ENCODE measurements around the gene ACTR6. TPM values are rescaled to one million over a fixed set of nuclear protein-coding genes. Genes with fewer than 3 reads are reported as not detected.

Gene ACTR6
- total RNA-seq, 3 donors from 2014 or later, result 11.2 to 33.5 (median 21.0) TPM

DNA sequence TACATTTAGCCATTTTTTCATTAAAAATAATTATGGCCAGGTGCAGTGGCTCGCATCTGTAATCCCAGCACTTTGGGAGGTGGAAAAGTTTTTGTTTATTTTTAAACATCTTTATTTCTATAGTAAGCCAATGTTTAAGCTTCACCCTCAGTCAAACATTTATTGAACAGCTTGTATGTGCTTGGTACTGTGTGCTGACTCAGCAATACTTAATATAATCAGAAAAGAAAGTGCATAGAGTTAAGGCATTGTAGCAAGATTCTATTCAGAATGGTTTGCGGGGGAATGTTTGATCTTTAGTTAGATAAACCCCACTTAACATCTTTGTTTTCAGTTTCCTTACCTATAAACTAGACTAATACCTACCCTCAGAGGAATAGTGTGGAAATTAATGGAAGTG, 11.1 kb downstream of the ACTR6 start:
- Histone ChIP-seq H3K27me3 (no peaks in the 10 kb centered on the region), H3K4me1 (no peaks in the 10 kb centered on the region), H3K27ac (no peak overlapping the region), H3K36me3 (no peaks in the 10 kb centered on the region), H3K4me3 (no peak overlapping the region), H3K9me3 (no peaks in the 10 kb centered on the region)
- intact Hi-C loops (cut with DNase I; ENCODE audit: low total_unique reads), result no loop called here
- TF ChIP-seq, protein P1, sequence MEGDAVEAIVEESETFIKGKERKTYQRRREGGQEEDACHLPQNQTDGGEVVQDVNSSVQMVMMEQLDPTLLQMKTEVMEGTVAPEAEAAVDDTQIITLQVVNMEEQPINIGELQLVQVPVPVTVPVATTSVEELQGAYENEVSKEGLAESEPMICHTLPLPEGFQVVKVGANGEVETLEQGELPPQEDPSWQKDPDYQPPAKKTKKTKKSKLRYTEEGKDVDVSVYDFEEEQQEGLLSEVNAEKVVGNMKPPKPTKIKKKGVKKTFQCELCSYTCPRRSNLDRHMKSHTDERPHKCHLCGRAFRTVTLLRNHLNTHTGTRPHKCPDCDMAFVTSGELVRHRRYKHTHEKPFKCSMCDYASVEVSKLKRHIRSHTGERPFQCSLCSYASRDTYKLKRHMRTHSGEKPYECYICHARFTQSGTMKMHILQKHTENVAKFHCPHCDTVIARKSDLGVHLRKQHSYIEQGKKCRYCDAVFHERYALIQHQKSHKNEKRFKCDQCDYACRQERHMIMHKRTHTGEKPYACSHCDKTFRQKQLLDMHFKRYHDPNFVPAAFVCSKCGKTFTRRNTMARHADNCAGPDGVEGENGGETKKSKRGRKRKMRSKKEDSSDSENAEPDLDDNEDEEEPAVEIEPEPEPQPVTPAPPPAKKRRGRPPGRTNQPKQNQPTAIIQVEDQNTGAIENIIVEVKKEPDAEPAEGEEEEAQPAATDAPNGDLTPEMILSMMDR (IDR thresholded peaks at IDR 0.05), result no peak
- TF ChIP-seq POLR2A (IDR thresholded peaks at IDR 0.05), result no peak
- TF ChIP-seq POLR2AphosphoS5 (IDR thresholded peaks at IDR 0.05), result no peak
- no peak for DNase-seq (ENCODE audit: low spot score in 2 of 2)

DNA sequence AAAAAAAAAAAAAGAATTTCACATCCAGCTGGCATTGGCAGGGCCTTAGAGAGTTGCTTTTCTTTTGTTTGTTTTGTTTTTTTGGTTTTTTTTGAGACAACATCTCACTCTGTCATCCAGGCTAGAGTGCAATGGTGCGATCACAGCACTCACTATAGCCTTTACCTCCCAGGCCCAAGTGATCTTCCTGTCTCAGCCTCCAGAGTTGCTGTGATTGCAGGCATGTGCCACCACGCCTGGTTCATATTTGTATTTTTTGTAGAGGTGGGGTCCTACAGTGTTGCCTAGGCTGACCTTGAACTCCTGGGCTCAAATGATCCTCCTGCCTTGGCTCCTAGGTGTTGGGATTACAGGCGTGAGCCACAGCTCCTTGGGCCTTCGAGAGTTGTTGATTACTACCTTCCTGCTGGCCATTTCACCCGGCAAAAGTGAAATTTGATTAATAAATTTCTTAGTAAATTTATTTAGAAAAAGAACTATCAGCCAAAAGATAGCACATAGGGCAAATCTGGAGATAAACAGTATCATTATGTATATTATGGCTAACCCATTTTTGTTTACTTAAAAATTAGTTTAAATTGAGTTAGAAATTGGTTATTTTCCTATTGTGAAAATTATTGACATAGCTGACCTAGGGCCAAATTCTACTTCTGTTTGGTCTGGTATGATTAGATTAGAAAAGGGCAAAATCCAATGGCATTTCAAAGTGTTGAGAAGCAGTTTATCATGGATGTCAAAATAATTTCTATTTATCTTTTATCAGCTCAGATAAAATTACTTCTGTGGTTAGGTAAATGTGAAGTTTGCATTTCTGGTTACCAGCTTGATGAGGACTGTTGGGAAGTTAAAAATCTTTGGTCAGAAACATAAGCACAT, 12.6 kb downstream of the ACTR6 start:
- Histone ChIP-seq H3K36me3 (no peaks in the 10 kb centered on the region), H3K27ac (no peak overlapping the region), H3K4me3 (no peak overlapping the region), H3K4me1 (no peaks in the 10 kb centered on the region), H3K27me3 (no peaks in the 10 kb centered on the region), H3K9me3 (no peaks in the 10 kb centered on the region)
- intact Hi-C loops (cut with DNase I; ENCODE audit: low total_unique reads), result no loop called here
- no peak for DNase-seq (ENCODE audit: low spot score in 2 of 2)
- TF ChIP-seq, protein P1 (IDR thresholded peaks at IDR 0.05), result no peak
- TF ChIP-seq POLR2A (IDR thresholded peaks at IDR 0.05) (no peak), POLR2AphosphoS5 (IDR thresholded peaks at IDR 0.05) (no peak)

DNA sequence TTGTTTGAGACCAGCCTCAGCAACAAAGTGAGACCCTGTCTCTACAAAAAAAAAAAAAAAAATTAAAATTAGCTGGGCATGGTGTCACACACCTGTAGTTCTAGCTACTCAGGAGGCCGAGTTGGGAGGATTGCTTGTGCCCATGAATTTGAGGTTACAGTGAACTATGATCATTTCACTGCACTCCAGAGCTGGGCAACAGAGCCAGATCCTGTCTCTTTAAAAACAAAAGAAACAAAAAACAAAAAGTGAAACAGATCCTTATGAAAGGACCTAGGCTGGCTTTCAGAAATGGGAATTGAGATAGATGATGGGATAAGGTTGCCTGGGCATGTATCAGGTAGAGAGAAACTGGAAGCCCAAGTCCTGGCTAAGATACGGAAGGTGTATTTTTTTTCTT, 13.9 kb downstream of the ACTR6 start:
- no peaks in the 10 kb centered on the region for H3K36me3 ChIP-seq
- TF ChIP-seq POLR2A (IDR thresholded peaks at IDR 0.05) (no peak), POLR2AphosphoS5 (IDR thresholded peaks at IDR 0.05) (no peak)
- TF ChIP-seq, protein P1 (IDR thresholded peaks at IDR 0.05), result no peak
- no peak for DNase-seq (ENCODE audit: low spot score in 2 of 2)
- H3K27ac ChIP-seq, result peak overlapping the region; percentile 53 to 64
- no peaks in the 10 kb centered on the region for H3K9me3 ChIP-seq
- H3K4me3 ChIP-seq, result no peak overlapping the region
- intact Hi-C loops (cut with DNase I; ENCODE audit: low total_unique reads), result no loop called here
- H3K4me1 ChIP-seq, result no peaks in the 10 kb centered on the region
- H3K27me3 ChIP-seq, result no peaks in the 10 kb centered on the region

DNA sequence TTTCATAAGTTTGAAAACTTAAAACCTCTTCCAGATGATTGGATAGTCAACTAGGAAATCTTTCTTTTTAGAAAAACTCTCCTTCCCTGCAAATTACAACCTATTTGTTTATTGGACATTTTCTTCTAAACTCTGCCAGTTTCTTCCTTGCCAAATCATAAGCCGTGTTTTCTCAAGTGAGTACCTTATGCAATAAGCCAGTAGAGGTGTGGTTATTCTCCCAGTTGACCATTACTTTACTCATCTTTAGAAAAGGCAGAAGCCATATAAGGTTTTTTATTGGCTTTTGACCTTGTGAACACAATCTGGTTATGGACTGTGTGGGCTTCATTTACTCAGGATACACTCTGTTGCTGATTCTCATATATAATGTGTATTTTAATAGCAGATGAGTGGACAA, 14.6 kb downstream of the ACTR6 start:
- Histone ChIP-seq H3K4me1 (no peaks in the 10 kb centered on the region), H3K4me3 (no peak overlapping the region), H3K27me3 (no peaks in the 10 kb centered on the region), H3K36me3 (no peaks in the 10 kb centered on the region), H3K9me3 (no peaks in the 10 kb centered on the region), H3K27ac (peak overlapping the region; percentile 53 to 64)
- DNase-seq (ENCODE audit: low spot score in 2 of 2), result no peak
- intact Hi-C loops (cut with DNase I; ENCODE audit: low total_unique reads), result no loop called here
- no peak for TF ChIP-seq POLR2A (IDR thresholded peaks at IDR 0.05)
- TF ChIP-seq, protein P1 (IDR thresholded peaks at IDR 0.05), result no peak
- no peak for TF ChIP-seq POLR2AphosphoS5 (IDR thresholded peaks at IDR 0.05)

DNA sequence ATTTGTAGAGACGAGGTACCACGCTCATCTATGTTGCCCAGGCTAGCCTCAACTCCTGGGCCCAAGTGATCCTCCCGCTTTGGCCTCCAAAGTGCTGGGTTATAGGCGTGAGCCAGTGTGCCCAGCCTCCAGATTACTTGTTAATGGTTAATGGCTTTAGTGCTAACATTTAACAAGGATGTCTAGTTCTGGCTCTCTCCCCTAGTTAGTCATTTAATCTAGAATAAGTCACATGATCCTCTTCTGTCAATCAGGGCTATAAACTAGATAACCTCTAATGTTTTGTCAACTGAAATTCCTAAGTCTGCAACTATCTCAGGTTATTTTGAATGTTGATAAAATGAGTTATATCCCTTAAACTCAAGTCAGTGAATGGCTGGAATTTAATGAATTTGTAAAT, 15.7 kb downstream of the ACTR6 start:
- DNase-seq (ENCODE audit: low spot score in 2 of 2), result no peak
- H3K27me3 ChIP-seq, result no peaks in the 10 kb centered on the region
- intact Hi-C loops (cut with DNase I; ENCODE audit: low total_unique reads), result no loop called here
- H3K27ac ChIP-seq, result no peak overlapping the region
- no peaks in the 10 kb centered on the region for H3K9me3 ChIP-seq
- TF ChIP-seq, protein P1 (IDR thresholded peaks at IDR 0.05), result no peak
- no peak for TF ChIP-seq POLR2AphosphoS5 (IDR thresholded peaks at IDR 0.05)
- TF ChIP-seq POLR2A (IDR thresholded peaks at IDR 0.05), result no peak
- H3K36me3 ChIP-seq, result no peaks in the 10 kb centered on the region
- no peak overlapping the region for H3K4me3 ChIP-seq
- H3K4me1 ChIP-seq, result no peaks in the 10 kb centered on the region

Measured in breast epithelium (tissue), 4 donors.